IMR-90 (cell line): ENCODE measurements around the gene CMSS1.

Experiments
- BHLHE40 ChIP-seq: fragments of 150-350 bp; IDR thresholded peaks from 2 replicates; pipeline ENCODE4 v1.6.1; 2016; ENCODE audit warnings: mild to moderate bottlenecking, low read depth, low read length
- CEBPB ChIP-seq: IDR thresholded peaks from 2 replicates; pipeline ENCODE4 v1.6.1; 2012; ENCODE audit warnings: low read depth, low read length, improper control_type of control experiment
- FOS ChIP-seq: fragments of 150-350 bp; IDR thresholded peaks from 2 replicates; pipeline ENCODE4 v1.6.1; 2016; ENCODE audit warnings: low read depth, low read length
- MXI1 ChIP-seq: IDR thresholded peaks from 2 replicates; pipeline ENCODE4 v1.6.1; 2012; ENCODE audit warnings: low read depth, mild to moderate bottlenecking, low read length, moderate library complexity, borderline replicate concordance
- NFE2L2 ChIP-seq: fragments of 150-350 bp; IDR thresholded peaks from 2 replicates; pipeline ENCODE4 v1.6.1; 2016; ENCODE audit warnings: low read depth, mild to moderate bottlenecking, low read length
- POLR2A ChIP-seq: IDR thresholded peaks from 2 replicates; pipeline ENCODE4 v1.6.1; 2012; ENCODE audit warnings: mild to moderate bottlenecking, low read depth, low read length
- RCOR1 ChIP-seq: IDR thresholded peaks from 2 replicates; pipeline ENCODE4 v1.6.1; 2012; ENCODE audit warnings: mild to moderate bottlenecking, low read length, improper control_type of control experiment; ENCODE audit not compliant: insufficient replicate concordance
- RFX5 ChIP-seq: IDR thresholded peaks from 2 replicates; pipeline ENCODE4 v1.8.0; 2012; ENCODE audit warnings: low read depth, mild to moderate bottlenecking, low read length, moderate library complexity
- SMC3 ChIP-seq: fragments of 150-350 bp; IDR thresholded peaks from 2 replicates; pipeline ENCODE4 v1.6.1; 2016; ENCODE audit warnings: low read depth, mild to moderate bottlenecking, antibody characterized with exemption, low read length, moderate library complexity
- TF ChIP-seq, protein P1 (sequence below): conservative IDR thresholded peaks from 2 replicates; pipeline ENCODE4 v1.5.1; 2012; ENCODE audit warnings: mild to moderate bottlenecking, low read depth, low read length, improper control_type of control experiment
- TF ChIP-seq, protein P2 (sequence below): fragments of 150-350 bp; IDR thresholded peaks from 2 replicates; pipeline ENCODE4 v1.6.1; 2017; ENCODE audit warnings: mild to moderate bottlenecking, antibody characterized with exemption, low read length, low read depth
- TF ChIP-seq, protein P3 (sequence below): fragments of 150-350 bp; IDR thresholded peaks from 2 replicates; pipeline ENCODE4 v1.6.1; 2016; ENCODE audit warnings: low read depth, mild to moderate bottlenecking, low read length, moderate library complexity, borderline replicate concordance

DNA sequence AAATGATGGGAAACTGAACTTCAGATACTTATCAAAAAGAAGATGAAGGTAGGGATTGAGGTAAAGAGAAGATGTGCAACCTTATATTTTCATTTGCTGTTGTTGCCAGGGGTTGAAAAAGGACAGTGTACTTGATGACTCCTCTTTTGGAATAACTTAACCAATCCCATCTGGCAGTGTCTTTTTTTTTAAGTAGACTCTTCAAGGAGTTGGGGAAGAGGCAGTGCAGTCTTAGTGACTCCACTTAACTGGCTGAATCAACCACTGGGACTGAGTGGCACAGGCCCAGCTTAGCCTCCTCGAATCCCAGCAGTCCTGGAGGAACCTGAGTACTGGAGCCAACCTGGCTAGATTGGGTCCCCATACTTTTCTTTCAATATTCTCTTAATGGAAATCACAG lies 323.9 kb downstream of the CMSS1 start:
- TF ChIP-seq, protein P1, sequence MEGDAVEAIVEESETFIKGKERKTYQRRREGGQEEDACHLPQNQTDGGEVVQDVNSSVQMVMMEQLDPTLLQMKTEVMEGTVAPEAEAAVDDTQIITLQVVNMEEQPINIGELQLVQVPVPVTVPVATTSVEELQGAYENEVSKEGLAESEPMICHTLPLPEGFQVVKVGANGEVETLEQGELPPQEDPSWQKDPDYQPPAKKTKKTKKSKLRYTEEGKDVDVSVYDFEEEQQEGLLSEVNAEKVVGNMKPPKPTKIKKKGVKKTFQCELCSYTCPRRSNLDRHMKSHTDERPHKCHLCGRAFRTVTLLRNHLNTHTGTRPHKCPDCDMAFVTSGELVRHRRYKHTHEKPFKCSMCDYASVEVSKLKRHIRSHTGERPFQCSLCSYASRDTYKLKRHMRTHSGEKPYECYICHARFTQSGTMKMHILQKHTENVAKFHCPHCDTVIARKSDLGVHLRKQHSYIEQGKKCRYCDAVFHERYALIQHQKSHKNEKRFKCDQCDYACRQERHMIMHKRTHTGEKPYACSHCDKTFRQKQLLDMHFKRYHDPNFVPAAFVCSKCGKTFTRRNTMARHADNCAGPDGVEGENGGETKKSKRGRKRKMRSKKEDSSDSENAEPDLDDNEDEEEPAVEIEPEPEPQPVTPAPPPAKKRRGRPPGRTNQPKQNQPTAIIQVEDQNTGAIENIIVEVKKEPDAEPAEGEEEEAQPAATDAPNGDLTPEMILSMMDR, result no peak
- TF ChIP-seq POLR2A (no peak), FOS (no peak), BHLHE40 (no peak), RFX5 (no peak), MXI1 (no peak), RCOR1 (no peak), NFE2L2 (no peak), SMC3 (no peak), CEBPB (no peak)
- TF ChIP-seq, protein P2, sequence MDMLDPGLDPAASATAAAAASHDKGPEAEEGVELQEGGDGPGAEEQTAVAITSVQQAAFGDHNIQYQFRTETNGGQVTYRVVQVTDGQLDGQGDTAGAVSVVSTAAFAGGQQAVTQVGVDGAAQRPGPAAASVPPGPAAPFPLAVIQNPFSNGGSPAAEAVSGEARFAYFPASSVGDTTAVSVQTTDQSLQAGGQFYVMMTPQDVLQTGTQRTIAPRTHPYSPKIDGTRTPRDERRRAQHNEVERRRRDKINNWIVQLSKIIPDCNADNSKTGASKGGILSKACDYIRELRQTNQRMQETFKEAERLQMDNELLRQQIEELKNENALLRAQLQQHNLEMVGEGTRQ, result no peak
- TF ChIP-seq, protein P3, sequence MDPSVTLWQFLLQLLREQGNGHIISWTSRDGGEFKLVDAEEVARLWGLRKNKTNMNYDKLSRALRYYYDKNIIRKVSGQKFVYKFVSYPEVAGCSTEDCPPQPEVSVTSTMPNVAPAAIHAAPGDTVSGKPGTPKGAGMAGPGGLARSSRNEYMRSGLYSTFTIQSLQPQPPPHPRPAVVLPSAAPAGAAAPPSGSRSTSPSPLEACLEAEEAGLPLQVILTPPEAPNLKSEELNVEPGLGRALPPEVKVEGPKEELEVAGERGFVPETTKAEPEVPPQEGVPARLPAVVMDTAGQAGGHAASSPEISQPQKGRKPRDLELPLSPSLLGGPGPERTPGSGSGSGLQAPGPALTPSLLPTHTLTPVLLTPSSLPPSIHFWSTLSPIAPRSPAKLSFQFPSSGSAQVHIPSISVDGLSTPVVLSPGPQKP, result no peak
